ENCODE measurements around the gene CDCA8.
"Not testable (repeated sequence)": the region's sequence is repeated elsewhere in the genome, so short reads cannot be mapped to it uniquely, and the experiment has no call there.

Gene CDCA8

GRCh38 chr1:37718901-37719571, 26.7 kb downstream of the CDCA8 start:
- no peak for DNase-seq

- no peak for DNase-seq
These were observed 27.4 kb downstream of the CDCA8 start for GRCh38 chr1:37719572-37720195.

- DNase-seq: no peak
These were observed 28.2 kb downstream of the CDCA8 start for GRCh38 chr1:37720231-37721130.

- no peak for DNase-seq
These were observed 29.2 kb downstream of the CDCA8 start for GRCh38 chr1:37721565-37721964.

- no peak for DNase-seq
These were observed 30.1 kb downstream of the CDCA8 start for GRCh38 chr1:37722181-37723071.

- DNase-seq: no peak
These were observed 30.7 kb downstream of the CDCA8 start for GRCh38 chr1:37723072-37723389.

- DNase-seq: no peak
These were observed 31.2 kb downstream of the CDCA8 start for GRCh38 chr1:37723390-37724078.

- no peak for DNase-seq
These were observed 32.3 kb downstream of the CDCA8 start for GRCh38 chr1:37724575-37724974.

GRCh38 chr1:37725851-37726613, 33.7 kb downstream of the CDCA8 start:
- no peak for DNase-seq

- DNase-seq: no peak
These were observed 34.7 kb downstream of the CDCA8 start for GRCh38 chr1:37726751-37727585.

- DNase-seq: no peak
These were observed 36.1 kb downstream of the CDCA8 start for GRCh38 chr1:37728416-37728815.

GRCh38 chr1:37730376-37730775, 38.1 kb downstream of the CDCA8 start:
- DNase-seq: no peak

GRCh38 chr1:37731312-37732019, 39.1 kb downstream of the CDCA8 start:
- DNase-seq: no peak

- no peak for DNase-seq
These were observed 39.9 kb downstream of the CDCA8 start for GRCh38 chr1:37732111-37732780.

- DNase-seq: no peak
These were observed 42.6 kb downstream of the CDCA8 start for GRCh38 chr1:37734629-37735591.

GRCh38 chr1:37737975-37738374, 45.7 kb downstream of the CDCA8 start:
- DNase-seq: not testable (repeated sequence)

GRCh38 chr1:37738619-37739018, 46.3 kb downstream of the CDCA8 start:
- not testable (repeated sequence) for DNase-seq

- no peak for DNase-seq
These were observed 46.9 kb downstream of the CDCA8 start for GRCh38 chr1:37739222-37739621.

Data from stimulated activated naive CD4-positive, alpha-beta T cell (primary cell).